K562 (cell line): Measurements from ENCODE around the gene PRICKLE2. TPM values are rescaled to one million over a fixed set of nuclear protein-coding genes. Genes with fewer than 3 reads are reported as not detected.

Source experiments
- ATAC-seq: fragments of 200-7000 bp; cut with Tn5 transposase; 3 replicates; pipeline ENCODE4 v1.9.1; 2020; ENCODE audit warnings: moderate library complexity
- BruUV-seq: library from RNA; stranded (reverse); fragments of 400-500 nt; replicated peaks from 2 replicates; lab custom pipeline; 2021; lab: Mats Ljungman, UMichigan
- CTCF ChIA-PET: fragments of 300-600 bp; formaldehyde crosslinking; extraction: SDS; loops from one replicate; lab custom pipeline; 2021; ENCODE audit warnings: low intra/inter-chr PET ratio; lab: Yijun Ruan, JAX
- POLR2A ChIA-PET: fragments of 300-600, 350-650 bp; sonication (Branson Sonifier 250); formaldehyde crosslinking; extraction: SDS; loops from one replicate; lab custom pipeline; 2021; ENCODE audit warnings: antibody characterized with exemption, inconsistent platforms; lab: Yijun Ruan, JAX
- DNase-seq, 4 experiments: peaks; one replicate each; pipeline versions ENCODE4 v3.0.0 to v3.0.0-alpha.2; 2011 to 2018; ENCODE audit warnings: low spot score in 3 of 4, mixed read lengths in 3 of 4; ENCODE audit errors: extremely low read depth in 1 of 4
- FAIRE-seq: peaks from 2 replicates; lab custom pipeline; 2011; peaks lifted over from hg19 to GRCh38; lab: Jason Lieb, UNC
- H2AFZ ChIP-seq: 2 replicates; pipeline ENCODE4 v1.6.0; 2011; ENCODE audit warnings: low read depth, low read length, control low read depth, inconsistent platforms
- H3K27ac ChIP-seq: fragments of 200-600 bp; 3 replicates; pipeline ENCODE4 v1.8.0; 2011; ENCODE audit warnings: low read depth, mild to moderate bottlenecking, control low read depth, inconsistent platforms, low read length, moderate library complexity, mixed read lengths; ENCODE audit errors: extremely low read depth
- H3K27me3 ChIP-seq, 2 experiments: fragments of 300-600 bp in 1 of 2; 2 replicates in 1 of 2; 3 replicates in 1 of 2; pipeline versions ENCODE4 v1.6.0 to v1.8.0; 2011; ENCODE audit warnings: inconsistent platforms in 2 of 2, low read length in 2 of 2, mild to moderate bottlenecking in 1 of 2, mixed read lengths in 1 of 2, moderate library complexity in 1 of 2; ENCODE audit not compliant: control insufficient read depth in 2 of 2, insufficient read depth in 2 of 2
- H3K36me3 ChIP-seq: fragments of 300-600 bp; 3 replicates; pipeline ENCODE4 v1.8.0; 2011; ENCODE audit warnings: mild to moderate bottlenecking, low read length, inconsistent platforms; ENCODE audit not compliant: control insufficient read depth, insufficient read depth
- H3K4me1 ChIP-seq, 2 experiments: fragments of 200-600 bp in 1 of 2; replicated peaks in 1 of 2; 2 replicates in 1 of 2; 3 replicates in 1 of 2; pipeline versions ENCODE4 v1.5.1 to v1.8.0; 2011; ENCODE audit warnings: inconsistent platforms in 2 of 2, low read length in 2 of 2, mild to moderate bottlenecking in 1 of 2, mixed read lengths in 1 of 2, moderate library complexity in 1 of 2; ENCODE audit not compliant: control insufficient read depth in 2 of 2, insufficient read depth in 2 of 2
- H3K4me2 ChIP-seq: 2 replicates; pipeline ENCODE4 v1.6.1; 2011; ENCODE audit warnings: low read length, control low read depth, inconsistent platforms, mixed read lengths; ENCODE audit not compliant: insufficient read depth
- H3K4me3 ChIP-seq: fragments of 200-600 bp; sonication (generic), shearing (Covaris generic); 2 replicates; pipeline ENCODE4 v1.5.1; 2016; ENCODE audit warnings: control low read depth, inconsistent platforms
- H3K79me2 ChIP-seq: fragments of 200-600 bp; 3 replicates; pipeline ENCODE4 v1.8.0; 2011; ENCODE audit warnings: low read length, inconsistent platforms; ENCODE audit not compliant: control insufficient read depth, insufficient read depth
- H3K9ac ChIP-seq, 2 experiments: 2 replicates each; pipeline versions ENCODE4 v1.6.0 to v1.6.1; 2011; ENCODE audit warnings: low read depth in 2 of 2, low read length in 2 of 2, control low read depth in 1 of 2, inconsistent platforms in 1 of 2, mild to moderate bottlenecking in 1 of 2, mixed read lengths in 1 of 2; ENCODE audit not compliant: insufficient read depth in 1 of 2
- H3K9me1 ChIP-seq: one replicate; pipeline ENCODE4 v1.6.0; 2011; ENCODE audit warnings: inconsistent platforms, mild to moderate bottlenecking, low read length, moderate library complexity; ENCODE audit not compliant: control insufficient read depth, insufficient read depth
- H3K9me3 ChIP-seq: replicated peaks from 2 replicates; pipeline ENCODE4 v1.5.1; 2011; ENCODE audit warnings: low read depth, low read length, inconsistent platforms; ENCODE audit not compliant: control insufficient read depth, insufficient read depth
- H4K20me1 ChIP-seq: replicated peaks from 2 replicates; pipeline ENCODE4 v1.6.1; 2011; ENCODE audit warnings: low read length, inconsistent platforms, mixed read lengths; ENCODE audit not compliant: control insufficient read depth, insufficient read depth
- ADNP ChIP-seq: fragments of 200-800 bp; sonication (Bioruptor generic); IDR thresholded peaks from 2 replicates; pipeline ENCODE4 v1.6.1; 2016; ENCODE audit warnings: missing genetic modification characterization, missing compliant biosample characterization
- NR2F6 ChIP-seq: fragments of 450-650 bp; formaldehyde crosslinking; IDR thresholded peaks from 2 replicates; pipeline ENCODE4 v1.4.0; 2020; ENCODE audit warnings: mild to moderate bottlenecking
- RAD51 ChIP-seq: fragments of 450-650 bp; IDR thresholded peaks from 2 replicates; pipeline ENCODE4 v1.7.1; 2016; ENCODE audit warnings: low read depth, mild to moderate bottlenecking, borderline replicate concordance
- SETDB1 ChIP-seq: IDR thresholded peaks from one replicate; pipeline ENCODE4 v1.6.1; 2012; ENCODE audit warnings: low read length, control low read depth, inconsistent platforms
- SIN3B ChIP-seq: fragments of 450-650 bp; IDR thresholded peaks from 2 replicates; pipeline ENCODE4 v1.6.1; 2017; ENCODE audit warnings: low read depth, mild to moderate bottlenecking, moderate library complexity
- STAT6 ChIP-seq: sonication (generic); formaldehyde crosslinking; IDR thresholded peaks from 2 replicates; pipeline ENCODE4 v1.8.1; 2023; ENCODE audit warnings: mild to moderate bottlenecking, missing genetic modification reagents
- ZNF668 ChIP-seq: fragments of 250-450 bp; sonication (Bioruptor Pico); IDR thresholded peaks from 2 replicates; pipeline ENCODE4 v1.8.0; 2022; ENCODE audit warnings: mild to moderate bottlenecking, inconsistent platforms
- WGBS: fragments of 100-300 bp; shearing (Covaris generic); methylation state at CpG from one replicate; pipeline ENCODE4 v1.1.6; 2016; ENCODE audit warnings: low coverage, mixed read lengths; ENCODE audit not compliant: insufficient coverage; ENCODE audit errors: missing lambda C conversion rate; 5-methylcytosine and 5-hydroxymethylcytosine counted together
- in situ Hi-C: fragments of 300-500 bp; cut with MboI; formaldehyde crosslinking; loops from 4 replicates; pipeline ENCODE4 v1.15.0; 2018; ENCODE audit warnings: inconsistent platforms, mixed read lengths
- intact Hi-C: fragments of 100-400 bp; cut with micrococcal nuclease; formaldehyde crosslinking; loops from 2 replicates; pipeline ENCODE4 v1.14.2; 2022
- polyA plus RNA-seq, 8 experiments: library from polyadenylated mRNA; depleted of rRNA in 4 of 8; stranded (reverse) in 5 of 8; unstranded in 3 of 8; fragments of >200 nt; fragmentation: Nextera tagmentation in 2 of 8; fragmentation: Illumina TruSeq in 1 of 8; extraction: Ambion mirVana in 2 of 8; extraction: Trizol in 1 of 8; gene quantifications; 2 replicates each; pipeline versions ENCODE4 v1.2.1 to v1.2.3, GENCODE V29; 2011 to 2014; ENCODE audit warnings: inconsistent platforms in 1 of 8, missing spikeins in 1 of 8
- total RNA-seq, 7 experiments: library from RNA; depleted of rRNA in 6 of 7; stranded (reverse); fragments of >200 nt in 6 of 7; fragmentation: Illumina TruSeq in 2 of 7; extraction: Trizol in 2 of 7; gene quantifications; 2 replicates each; pipeline versions ENCODE4 v1.2.1 to v1.2.3, GENCODE V29; 2011 to 2021; ENCODE audit warnings: low replicate concordance in 1 of 7
- TF ChIP-seq, protein P1 (sequence below): sonication (generic); formaldehyde crosslinking; IDR thresholded peaks from 2 replicates; pipeline ENCODE4 v1.8.0; 2022; ENCODE audit warnings: missing genetic modification reagents, mild to moderate bottlenecking, borderline replicate concordance

The PRICKLE2 gene
- total and polyA plus RNA-seq, 9 of the 15 experiments (the other 6 are each of a cell fraction or from before 2014, with no cell fraction given) = 0.07 to 0.09 TPM; not detected in 7

DNA sequence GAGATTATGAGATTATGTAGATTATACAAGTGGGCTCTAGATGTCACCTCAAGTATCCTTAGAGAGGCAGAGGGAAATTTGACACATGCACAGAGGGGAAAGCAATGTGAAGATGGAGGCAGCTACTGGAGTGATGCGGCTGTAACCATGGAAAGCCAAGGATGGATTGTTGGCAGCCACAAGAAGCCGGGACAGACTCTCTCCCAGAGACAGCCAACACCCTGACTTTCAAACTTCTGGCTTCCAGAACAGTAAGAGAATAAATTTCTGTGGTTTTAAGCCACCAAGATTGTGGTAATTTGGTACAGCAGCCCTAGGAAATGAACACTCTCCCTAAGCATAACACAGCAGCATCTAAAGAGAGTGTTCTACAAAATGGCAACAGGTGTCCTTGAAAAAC, 34.4 kb upstream of the PRICKLE2 start:
- ATAC-seq (no peak), DNase-seq (no peak), FAIRE-seq (no peak)
- in situ Hi-C loops = no loop called here
- Histone ChIP-seq H3K4me1 (no peaks in the 10 kb centered on the region), H3K4me3 (no peak overlapping the region), H3K27me3 (no peaks in the 10 kb centered on the region), H3K9ac (no peak overlapping the region), H2AFZ (no peak overlapping the region), H3K27ac (no peak overlapping the region), H3K36me3 (no peaks in the 10 kb centered on the region), H3K79me2 (no peaks in the 10 kb centered on the region), H3K9me1 (no peaks in the 10 kb centered on the region), H3K4me2 (no peak overlapping the region), H3K9me3 (no peaks in the 10 kb centered on the region), H4K20me1 (no peaks in the 10 kb centered on the region)
- no TSS peak for BruUV-seq
- no peak for TF ChIP-seq SIN3B
- no peak for TF ChIP-seq STAT6 (CRISPR knock-in tag)
- TF ChIP-seq SETDB1 = no peak
- TF ChIP-seq, protein P1, sequence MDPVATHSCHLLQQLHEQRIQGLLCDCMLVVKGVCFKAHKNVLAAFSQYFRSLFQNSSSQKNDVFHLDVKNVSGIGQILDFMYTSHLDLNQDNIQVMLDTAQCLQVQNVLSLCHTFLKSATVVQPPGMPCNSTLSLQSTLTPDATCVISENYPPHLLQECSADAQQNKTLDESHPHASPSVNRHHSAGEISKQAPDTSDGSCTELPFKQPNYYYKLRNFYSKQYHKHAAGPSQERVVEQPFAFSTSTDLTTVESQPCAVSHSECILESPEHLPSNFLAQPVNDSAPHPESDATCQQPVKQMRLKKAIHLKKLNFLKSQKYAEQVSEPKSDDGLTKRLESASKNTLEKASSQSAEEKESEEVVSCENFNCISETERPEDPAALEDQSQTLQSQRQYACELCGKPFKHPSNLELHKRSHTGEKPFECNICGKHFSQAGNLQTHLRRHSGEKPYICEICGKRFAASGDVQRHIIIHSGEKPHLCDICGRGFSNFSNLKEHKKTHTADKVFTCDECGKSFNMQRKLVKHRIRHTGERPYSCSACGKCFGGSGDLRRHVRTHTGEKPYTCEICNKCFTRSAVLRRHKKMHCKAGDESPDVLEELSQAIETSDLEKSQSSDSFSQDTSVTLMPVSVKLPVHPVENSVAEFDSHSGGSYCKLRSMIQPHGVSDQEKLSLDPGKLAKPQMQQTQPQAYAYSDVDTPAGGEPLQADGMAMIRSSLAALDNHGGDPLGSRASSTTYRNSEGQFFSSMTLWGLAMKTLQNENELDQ (CRISPR knock-in tag) = no peak
- TF ChIP-seq NR2F6 (CRISPR knock-in tag) = no peak
- no peak for TF ChIP-seq ZNF668 (CRISPR knock-in tag)
- no peak for TF ChIP-seq RAD51
- TF ChIP-seq ADNP = no peak
- intact Hi-C loops = no loop called here
- ChIA-PET CTCF (no interaction called here), POLR2A (no interaction called here)
- 0% methylated on average over 1 of the region's 2 CpGs for WGBS
